Stimulated activated naive CD4-positive, alpha-beta T cell (primary cell): ENCODE measurements around the gene SDK1.
A peak's percentile ranks its signal among the peaks of the same experiment; 100 is the strongest.

Experiments used
- DNase-seq, 6 experiments: peaks; one replicate each; lab custom pipeline; 2025; lab: John Stamatoyannopoulos, UW

SDK1 gene

DNA sequence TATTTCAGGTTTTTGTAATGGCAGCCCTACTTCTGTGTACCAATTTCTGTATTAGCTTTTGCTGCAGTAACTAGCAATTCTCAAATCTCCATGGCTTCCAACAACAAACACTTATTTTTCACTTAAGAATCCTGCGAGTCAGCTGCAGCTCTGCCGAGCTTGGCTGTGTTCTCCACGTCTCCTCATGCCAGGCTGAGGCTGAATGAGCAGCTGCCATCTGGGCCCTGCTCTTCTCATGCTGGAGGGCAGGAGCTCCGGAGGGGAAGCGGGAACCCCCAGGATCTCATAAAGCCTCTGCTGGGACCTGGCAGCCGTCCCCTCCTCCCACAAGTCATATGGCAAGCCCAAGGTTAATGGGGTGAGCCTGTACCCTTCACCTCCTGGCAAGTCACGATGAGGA is 591.1 kb downstream of the SDK1 start:
- no peak for DNase-seq

- no peak for DNase-seq
Observed at GRCh38 chr7:3892686-3893085, 591.6 kb downstream of the SDK1 start.

GRCh38 chr7:3893151-3893788 is 592.2 kb downstream of the SDK1 start:
- DNase-seq, result no peak

DNA sequence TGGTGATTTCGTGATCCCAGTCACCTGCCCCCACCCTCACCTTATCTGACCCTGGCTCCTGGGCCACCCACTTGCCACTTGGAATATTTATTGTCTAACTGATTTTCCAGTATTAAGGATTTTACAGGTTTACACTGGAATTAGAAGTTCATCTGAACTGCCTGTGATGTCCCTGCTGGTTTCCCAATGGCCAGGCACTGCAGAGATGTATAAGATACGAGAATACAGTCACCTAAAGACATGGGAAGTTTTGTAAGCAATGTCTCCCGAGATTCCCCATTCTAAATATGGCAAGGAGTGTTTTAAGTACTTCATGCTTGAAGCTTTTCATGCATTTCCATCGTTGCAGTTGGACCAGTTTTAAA is 592.7 kb downstream of the SDK1 start:
- no peak for DNase-seq

DNA sequence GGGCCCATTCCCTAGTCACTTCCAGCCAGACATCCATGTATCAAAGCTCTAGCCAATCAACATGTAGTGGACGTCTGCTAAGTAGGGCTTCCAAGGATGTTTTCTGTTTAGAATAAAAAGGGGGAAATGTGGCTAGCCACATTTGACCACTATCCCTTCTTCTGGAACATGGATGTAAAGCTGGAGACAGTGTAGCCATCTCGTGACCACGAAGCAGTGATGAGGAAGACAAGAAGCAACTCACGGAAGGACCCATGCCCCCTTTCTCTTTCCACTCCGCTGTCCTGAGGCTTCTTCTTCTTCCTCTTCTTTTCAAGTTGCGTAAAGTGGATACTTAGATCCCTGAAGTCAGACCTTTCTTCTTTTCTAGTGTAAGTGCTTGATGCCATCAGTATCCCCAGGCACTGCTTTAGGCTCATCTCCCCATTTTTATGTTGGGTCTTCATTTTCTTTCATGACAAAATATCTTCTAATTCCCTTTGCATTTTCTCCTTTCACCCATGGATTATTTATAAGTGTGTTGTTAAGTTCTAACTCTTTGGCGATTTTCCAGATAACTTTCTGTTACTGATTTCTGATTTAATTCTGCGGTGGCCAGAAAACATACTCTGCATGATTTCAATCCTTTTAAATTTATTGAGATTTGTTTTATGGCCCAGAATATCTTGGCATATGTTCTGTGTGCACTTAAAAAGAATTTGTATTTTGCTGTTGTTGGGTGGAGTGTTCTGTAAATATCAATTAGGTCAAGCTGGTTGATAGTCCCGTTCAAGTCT is 594.5 kb downstream of the SDK1 start:
- no peak for DNase-seq

DNA sequence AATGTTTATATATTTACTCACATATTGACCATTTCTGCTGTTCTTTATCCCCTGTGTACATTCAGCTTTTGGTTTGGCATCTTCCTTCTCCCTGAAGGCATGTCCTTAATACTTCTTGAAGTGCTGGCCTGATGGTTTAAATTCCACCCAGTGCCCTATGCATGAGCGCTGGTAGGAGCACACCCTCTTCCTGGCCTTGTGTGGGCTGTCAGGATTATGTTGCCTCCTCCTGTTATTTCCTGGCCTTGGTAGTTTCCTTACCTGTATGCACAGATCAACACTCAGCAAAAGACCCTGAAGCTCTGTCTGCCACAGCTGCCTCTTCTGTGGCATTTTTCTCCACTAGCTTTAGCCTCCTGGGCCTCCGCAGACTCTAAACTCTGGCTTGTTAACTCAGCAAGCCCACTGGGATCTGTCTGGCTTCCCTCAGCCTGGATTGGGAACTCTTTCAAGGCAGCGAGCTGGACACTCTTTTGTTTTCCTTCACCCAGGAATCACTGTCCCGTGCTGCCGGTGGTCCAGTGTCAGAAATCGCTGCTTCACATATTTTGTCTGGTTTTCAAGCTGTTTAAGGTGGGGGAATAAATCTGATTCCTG is 595.2 kb downstream of the SDK1 start:
- DNase-seq, result no peak

DNA sequence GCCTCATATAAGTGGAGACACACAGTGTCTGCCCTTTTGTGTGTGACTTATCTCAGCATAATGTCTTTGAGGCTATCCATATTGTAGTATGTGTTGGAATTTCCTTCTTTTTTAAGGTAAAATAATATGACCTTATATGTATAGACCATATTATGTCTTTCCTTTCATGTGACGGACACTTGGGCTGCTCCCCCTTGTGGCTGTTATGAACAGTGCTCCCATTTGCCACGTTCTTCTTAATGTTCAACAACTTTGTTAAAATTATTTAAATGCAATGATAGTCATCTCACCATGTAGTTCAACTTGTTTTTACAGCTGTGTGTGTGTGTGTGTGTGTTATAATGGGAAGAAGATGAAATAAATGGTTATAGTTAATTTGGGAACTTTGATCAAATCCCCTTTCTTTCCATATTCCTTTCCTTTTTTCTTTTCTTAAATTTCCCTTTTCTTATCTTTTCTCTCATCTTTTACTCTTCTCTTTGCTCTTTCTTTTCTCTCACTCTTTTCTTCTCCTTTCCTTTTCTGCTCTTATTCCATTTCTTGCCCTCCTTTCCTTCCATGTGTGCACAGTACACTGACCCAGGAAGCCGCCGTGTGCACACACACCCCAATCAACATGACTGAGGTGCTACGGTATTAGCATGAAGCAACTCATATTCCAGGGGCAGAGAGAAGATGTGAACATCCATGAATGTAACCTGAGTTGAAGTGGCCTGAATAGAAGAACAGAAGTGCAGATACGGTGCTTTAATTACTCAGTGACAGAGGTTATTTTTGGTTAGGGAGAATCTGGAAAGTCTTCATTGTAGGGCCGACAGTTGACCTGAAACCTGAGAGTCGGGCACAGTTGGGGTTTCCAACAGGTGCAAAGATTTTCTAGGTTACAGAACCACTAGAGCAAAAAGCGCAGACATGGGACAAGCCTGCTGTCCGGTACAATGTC is 596.6 kb downstream of the SDK1 start:
- peak; percentile 0 to 52 (median 18) for DNase-seq

DNA sequence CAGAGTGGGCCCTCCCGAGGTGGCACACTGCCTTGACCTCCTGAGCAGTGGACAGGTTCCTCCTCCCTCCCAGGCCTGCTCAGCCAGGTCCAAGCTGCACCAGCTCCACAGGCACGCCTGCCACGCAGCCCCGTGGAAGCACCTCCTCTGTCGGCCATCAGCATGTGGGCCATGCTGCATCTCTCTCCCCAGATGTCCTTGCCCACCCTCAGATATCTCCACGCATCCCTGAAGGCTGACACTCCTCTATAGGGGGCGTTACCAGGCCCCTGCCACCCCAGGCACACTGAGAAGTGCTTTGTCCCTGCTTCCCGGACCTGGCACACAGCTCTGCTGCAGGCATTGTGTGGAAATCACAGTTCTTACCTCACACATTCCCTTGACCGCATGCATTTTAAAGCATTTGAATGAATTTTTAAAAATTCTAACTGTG is 598.5 kb downstream of the SDK1 start:
- no peak for DNase-seq

DNA sequence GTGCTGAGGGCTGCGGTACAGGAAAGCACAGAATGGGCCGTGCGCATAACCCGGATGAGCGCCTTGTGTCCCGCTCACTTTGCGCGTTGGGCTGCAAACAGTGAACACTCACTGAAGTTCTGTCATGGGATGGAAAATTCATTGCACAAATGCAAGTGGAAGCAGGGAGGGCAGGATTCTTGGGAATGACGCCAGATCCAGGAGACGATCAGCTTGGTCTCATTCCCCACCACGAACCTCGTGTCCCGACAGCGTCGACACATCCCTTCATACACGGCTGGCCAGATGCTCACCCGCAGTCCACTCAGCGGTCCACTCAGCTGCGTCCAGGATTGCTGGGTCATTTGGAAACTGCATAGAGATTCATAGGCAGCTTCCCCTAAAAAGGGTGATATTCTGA is 607.1 kb downstream of the SDK1 start:
- DNase-seq, result no peak

- DNase-seq, result no peak
Observed at GRCh38 chr7:3909128-3909527, 608.1 kb downstream of the SDK1 start.

DNA sequence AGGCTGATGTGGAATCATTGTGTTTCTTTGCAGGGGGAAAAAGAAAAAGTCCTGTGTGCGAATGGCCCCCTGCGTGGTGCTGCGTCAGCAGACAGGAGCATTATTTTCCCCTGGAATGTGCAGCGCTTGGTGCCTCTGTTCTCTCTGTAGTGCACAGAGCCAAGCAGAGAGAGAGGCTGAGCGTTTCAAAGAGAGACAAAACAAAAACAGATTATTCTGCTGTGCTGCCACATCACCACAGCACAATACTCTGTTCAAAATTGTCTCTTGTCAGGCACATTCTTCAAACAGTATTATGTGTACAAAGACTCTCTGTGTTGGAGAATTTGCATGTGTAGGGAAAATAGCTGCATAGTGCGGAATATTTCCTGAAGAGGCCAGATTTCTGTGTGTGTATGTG is 609.0 kb downstream of the SDK1 start:
- DNase-seq, result no peak

GRCh38 chr7:3911685-3912084 is 610.6 kb downstream of the SDK1 start:
- no peak for DNase-seq

GRCh38 chr7:3912291-3912690 is 611.2 kb downstream of the SDK1 start:
- no peak for DNase-seq

GRCh38 chr7:3914051-3914775 is 613.2 kb downstream of the SDK1 start:
- no peak for DNase-seq

DNA sequence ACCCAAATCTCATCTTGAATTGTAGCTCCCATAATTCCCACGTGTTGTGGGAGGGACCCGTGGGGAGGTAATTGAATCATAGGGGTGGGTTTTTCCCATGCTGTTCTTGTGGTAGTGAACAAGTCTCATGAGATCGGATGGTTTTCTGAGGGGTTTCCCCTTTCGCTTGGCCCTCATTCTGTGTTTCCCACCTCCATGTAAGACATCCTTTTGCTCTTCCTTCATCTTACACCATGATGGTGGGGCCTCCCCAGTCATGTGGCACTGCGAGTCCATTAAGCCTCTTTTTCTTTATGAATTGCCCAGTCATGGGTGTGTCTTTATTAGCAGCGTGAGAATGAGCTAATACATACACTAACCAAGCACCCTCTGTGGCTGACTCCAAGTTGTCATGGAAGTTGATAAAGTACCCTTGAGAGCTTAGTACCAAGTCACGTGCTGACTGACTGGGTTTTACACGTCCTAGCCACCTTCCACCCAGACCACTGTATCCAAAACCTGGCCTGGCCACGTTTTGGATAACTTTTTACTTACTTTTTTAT is 614.4 kb downstream of the SDK1 start:
- DNase-seq, result no peak

DNA sequence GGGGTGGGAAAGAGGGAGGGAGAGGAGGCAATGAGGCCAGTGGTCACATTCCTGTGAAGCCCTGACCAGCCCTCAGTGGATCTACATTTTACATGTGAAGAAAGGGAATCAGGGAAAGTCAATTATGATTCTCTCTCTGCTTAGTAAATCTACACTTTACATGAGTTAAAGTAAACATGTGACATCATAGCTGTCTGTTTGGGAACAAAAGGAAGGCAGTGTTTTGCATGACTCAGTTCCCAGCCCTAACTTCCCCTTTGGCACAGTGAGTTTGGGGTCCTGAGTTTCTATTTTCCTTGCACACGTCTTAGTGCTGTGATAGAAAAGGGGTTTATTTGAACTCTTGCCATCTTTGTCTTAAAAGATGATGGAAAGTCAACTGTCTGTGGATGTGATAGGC is 615.1 kb downstream of the SDK1 start:
- DNase-seq, result no peak

GRCh38 chr7:3917436-3917835 is 616.4 kb downstream of the SDK1 start:
- DNase-seq, result no peak

- no peak for DNase-seq
Observed at GRCh38 chr7:3918576-3918975, 617.5 kb downstream of the SDK1 start.

DNA sequence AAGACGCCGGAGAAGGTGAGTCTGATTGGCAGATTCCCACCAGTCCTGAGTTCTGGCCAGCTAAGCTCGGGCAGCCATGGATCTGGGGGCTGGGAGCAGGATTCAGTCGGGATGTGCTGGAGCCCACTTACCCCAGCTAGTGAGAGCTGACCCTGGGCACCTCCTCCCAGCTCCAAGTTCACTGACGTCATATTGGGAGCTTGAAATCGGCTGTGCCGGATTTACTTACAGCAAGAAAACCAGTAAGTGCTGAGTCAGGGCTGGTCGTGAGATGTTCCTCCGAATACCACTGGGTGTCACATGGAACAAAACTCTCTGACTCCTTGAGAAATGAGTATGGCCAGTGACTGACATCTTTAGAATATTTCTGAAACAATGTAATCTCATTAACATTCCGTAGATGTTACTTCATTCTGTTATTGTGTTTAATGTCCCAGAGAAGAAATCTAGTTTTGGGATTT is 621.2 kb downstream of the SDK1 start:
- no peak for DNase-seq

DNA sequence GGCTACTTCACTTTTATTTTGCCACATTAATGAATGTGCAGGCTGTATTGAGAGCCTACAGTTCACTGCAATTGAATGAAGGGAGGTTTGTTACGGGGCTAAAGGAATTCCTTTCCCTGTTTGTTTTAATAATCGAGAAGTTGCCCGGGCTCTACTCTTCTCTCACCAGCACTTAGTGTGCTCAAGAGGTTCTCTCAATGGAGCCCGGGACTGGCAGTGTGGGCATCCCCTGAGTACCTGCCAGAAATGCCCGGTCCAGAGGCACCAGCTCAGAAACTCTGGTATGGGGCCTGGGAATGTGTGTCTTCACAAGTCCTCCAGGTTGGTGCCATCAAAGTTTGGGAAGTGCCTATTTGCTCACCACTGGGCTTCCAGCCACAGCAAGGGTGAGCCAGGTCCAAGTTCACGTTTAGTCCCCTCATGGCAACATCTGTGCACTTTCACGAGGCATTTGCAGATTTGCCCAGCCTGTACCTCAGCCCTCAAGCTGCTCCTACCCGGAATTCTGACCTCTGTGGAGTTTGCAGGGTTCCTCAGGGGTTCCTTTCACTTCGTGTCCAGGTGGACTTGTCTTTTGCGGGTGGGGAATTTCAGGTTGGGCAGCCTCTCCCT is 622.4 kb downstream of the SDK1 start:
- no peak for DNase-seq

- DNase-seq, result no peak
Observed at GRCh38 chr7:3924277-3924676, 623.2 kb downstream of the SDK1 start.
